BLaER1 treated with 17β-estradiol and CSF1 and Interleukin-3, amounts not matched to agents 10 nM and 100 nM (cell line): ENCODE measurements around the gene ATXN7L3.

Experiments used
- H3K27ac ChIP-seq, 11 experiments: shearing (Covaris generic); formaldehyde crosslinking; 2 replicates each; pipeline ENCODE4 v1.8.1; 2022
- H3K27me3 ChIP-seq, 11 experiments: shearing (Covaris generic); formaldehyde crosslinking; 2 replicates each; pipeline ENCODE4 v1.8.1; 2022
- H3K36me3 ChIP-seq, 11 experiments: shearing (Covaris generic); formaldehyde crosslinking; 2 replicates each; pipeline ENCODE4 v1.8.1; 2022
- H3K4me1 ChIP-seq, 10 experiments: shearing (Covaris generic); formaldehyde crosslinking; 2 replicates each; pipeline ENCODE4 v1.8.1; 2022
- H3K4me2 ChIP-seq, 11 experiments: shearing (Covaris generic); formaldehyde crosslinking; 2 replicates each; pipeline ENCODE4 v1.8.1; 2022
- H3K4me3 ChIP-seq, 10 experiments: shearing (Covaris generic); formaldehyde crosslinking; 2 replicates each; pipeline ENCODE4 v1.8.1; 2022
- H3K9ac ChIP-seq, 11 experiments: shearing (Covaris generic); formaldehyde crosslinking; 2 replicates each; pipeline ENCODE4 v1.8.1; 2022
- H3K9me3 ChIP-seq, 11 experiments: shearing (Covaris generic); formaldehyde crosslinking; replicated peaks in 1 of 11; 2 replicates each; pipeline ENCODE4 v1.8.1; 2022
- H4K20me1 ChIP-seq, 11 experiments: shearing (Covaris generic); formaldehyde crosslinking; 2 replicates each; pipeline ENCODE4 v1.8.1; 2022
- Cebpa-rat ChIP-seq, 11 experiments: shearing (Covaris generic); IDR thresholded peaks; 2 replicates each; pipeline ENCODE4 v1.8.1; 2022

Gene ATXN7L3

GRCh38 chr17:44219616-44220212 is 20.0 kb upstream of the ATXN7L3 start, which contains the start of gene UBTF:
TSS of gene UBTF (minus strand) at chr17:44219675. CDS start at chr17:44218229, 1,446 bp downstream.
- H3K4me3 ChIP-seq = peak within 1 kb of the TSS; percentile 70 to 100 (median 98)
- peaks cover 41 to 49% (median 46%) of the 10 kb centered on the region in 10 experiments for H3K4me1 ChIP-seq
- 0 out of 22 replicates have a peak, but pooled peaks cover 0 to under 1% (median 0%) of the 10 kb centered on the region in 11 experiments for H3K9me3 ChIP-seq
- no peak for TF ChIP-seq Cebpa-rat (IDR thresholded peaks at IDR 0.05)
- peaks cover 20 to 33% (median 27%) of the 10 kb centered on the region in 11 experiments for H3K36me3 ChIP-seq
- H4K20me1 ChIP-seq = peaks cover 25 to 36% (median 34%) of the 10 kb centered on the region in 11 experiments; a peak in 17 of 22 replicates
- H3K9ac ChIP-seq = peak within 1 kb of the TSS; percentile 94 to 100 (median 99)
- H3K4me2 ChIP-seq = peak within 1 kb of the TSS; percentile 71 to 97 (median 91)
- no peaks in the 10 kb centered on the region for H3K27me3 ChIP-seq
- H3K27ac ChIP-seq = peak within 1 kb of the TSS; percentile 82 to 100 (median 99)

GRCh38 chr17:44219108-44219615 is 19.5 kb upstream of the ATXN7L3 start:
- peaks cover 41 to 54% (median 49%) of the 10 kb centered on the region in 10 experiments for H3K4me1 ChIP-seq
- H3K4me2 ChIP-seq = peak overlapping the region in 10 of 11 experiments; percentile 3 to 61 (median 53); a peak in 16 of 22 replicates
- H3K9ac ChIP-seq = peak overlapping the region; percentile 94 to 100 (median 99)
- H3K4me3 ChIP-seq = peak overlapping the region; percentile 70 to 100 (median 98)
- H4K20me1 ChIP-seq = peaks cover 25 to 41% (median 40%) of the 10 kb centered on the region in 11 experiments; a peak in 17 of 22 replicates
- peaks cover 0 to 6% (median 0%) of the 10 kb centered on the region in 11 experiments; a peak in 4 of 22 replicates for H3K9me3 ChIP-seq
- no peaks in the 10 kb centered on the region for H3K27me3 ChIP-seq
- peaks cover 25 to 38% (median 33%) of the 10 kb centered on the region in 11 experiments for H3K36me3 ChIP-seq
- peak overlapping the region; percentile 82 to 100 (median 99) for H3K27ac ChIP-seq
- TF ChIP-seq Cebpa-rat (IDR thresholded peaks at IDR 0.05) = no peak

GRCh38 chr17:44218344-44219107 is 18.8 kb upstream of the ATXN7L3 start:
- H3K27me3 ChIP-seq = no peaks in the 10 kb centered on the region
- peaks cover 0 to 10% (median 0%) of the 10 kb centered on the region in 11 experiments; a peak in 4 of 22 replicates for H3K9me3 ChIP-seq
- H3K27ac ChIP-seq = peak overlapping the region; percentile 82 to 100 (median 99)
- H3K36me3 ChIP-seq = peaks cover 29 to 44% (median 39%) of the 10 kb centered on the region in 11 experiments
- H3K9ac ChIP-seq = peak overlapping the region; percentile 94 to 100 (median 99)
- H3K4me2 ChIP-seq = peak overlapping the region; percentile 95 to 100 (median 98)
- no peak for TF ChIP-seq Cebpa-rat (IDR thresholded peaks at IDR 0.05)
- H3K4me3 ChIP-seq = peak overlapping the region; percentile 70 to 100 (median 98)
- H3K4me1 ChIP-seq = peaks cover 41 to 60% (median 55%) of the 10 kb centered on the region in 10 experiments
- peaks cover 25 to 47% (median 46%) of the 10 kb centered on the region in 11 experiments; a peak in 17 of 22 replicates for H4K20me1 ChIP-seq

- Histone ChIP-seq H3K27ac (peak overlapping the region; percentile 44 to 100 (median 99); a peak in 21 of 22 replicates), H3K9ac (peak overlapping the region; percentile 82 to 100 (median 99)), H3K9me3 (peaks cover 0 to 10% (median 0%) of the 10 kb centered on the region in 11 experiments; a peak in 4 of 22 replicates), H4K20me1 (peaks cover 25 to 54% (median 53%) of the 10 kb centered on the region in 11 experiments; a peak in 17 of 22 replicates), H3K27me3 (no peaks in the 10 kb centered on the region), H3K4me1 (peaks cover 39 to 64% (median 60%) of the 10 kb centered on the region in 10 experiments), H3K36me3 (peaks cover 29 to 51% (median 46%) of the 10 kb centered on the region in 11 experiments), H3K4me3 (peak overlapping the region; percentile 70 to 100 (median 98)), H3K4me2 (peak overlapping the region; percentile 95 to 100 (median 98))
- TF ChIP-seq Cebpa-rat (IDR thresholded peaks at IDR 0.05) = no peak
These were observed 18.2 kb upstream of the ATXN7L3 start for GRCh38 chr17:44217738-44218343.

- no peak for TF ChIP-seq Cebpa-rat (IDR thresholded peaks at IDR 0.05)
- Histone ChIP-seq H3K9me3 (peaks cover 0 to 10% (median 0%) of the 10 kb centered on the region in 11 experiments; a peak in 4 of 22 replicates), H3K27ac (peak overlapping the region in 8 of 11 experiments; percentile 98 to 100 (median 99); a peak in 15 of 22 replicates), H3K4me1 (peaks cover 31 to 62% (median 58%) of the 10 kb centered on the region in 10 experiments), H3K4me2 (peak overlapping the region; percentile 95 to 100 (median 98)), H3K36me3 (peaks cover 29 to 61% (median 51%) of the 10 kb centered on the region in 11 experiments), H3K27me3 (no peaks in the 10 kb centered on the region), H3K4me3 (peak overlapping the region in 9 of 10 experiments; percentile 86 to 100 (median 98); a peak in 17 of 20 replicates), H4K20me1 (peaks cover 25 to 58% (median 57%) of the 10 kb centered on the region in 11 experiments; a peak in 17 of 22 replicates), H3K9ac (peak overlapping the region in 10 of 11 experiments; percentile 82 to 100 (median 99); a peak in 18 of 22 replicates)
These were observed 17.0 kb upstream of the ATXN7L3 start for GRCh38 chr17:44216694-44217093.

- Histone ChIP-seq H3K27me3 (no peaks in the 10 kb centered on the region), H3K27ac (peak overlapping the region in 8 of 11 experiments; percentile 98 to 100 (median 99); a peak in 13 of 22 replicates), H3K4me2 (peak overlapping the region; percentile 95 to 100 (median 98)), H3K9ac (peak overlapping the region in 10 of 11 experiments; percentile 4 to 100 (median 99); a peak in 17 of 22 replicates), H4K20me1 (peaks cover 25 to 63% (median 60%) of the 10 kb centered on the region in 11 experiments; a peak in 17 of 22 replicates), H3K36me3 (peaks cover 34 to 66% (median 56%) of the 10 kb centered on the region in 11 experiments), H3K9me3 (peaks cover 0 to 10% (median 0%) of the 10 kb centered on the region in 11 experiments; a peak in 4 of 22 replicates), H3K4me3 (peak overlapping the region in 8 of 10 experiments; percentile 88 to 100 (median 98); a peak in 15 of 20 replicates), H3K4me1 (peaks cover 37 to 67% (median 63%) of the 10 kb centered on the region in 10 experiments)
- no peak for TF ChIP-seq Cebpa-rat (IDR thresholded peaks at IDR 0.05)
These were observed 16.5 kb upstream of the ATXN7L3 start for GRCh38 chr17:44216173-44216572.

GRCh38 chr17:44214896-44215295 is 15.2 kb upstream of the ATXN7L3 start:
- TF ChIP-seq Cebpa-rat (IDR thresholded peaks at IDR 0.05) = no peak
- H3K27ac ChIP-seq = no peak overlapping the region
- no peaks in the 10 kb centered on the region for H3K27me3 ChIP-seq
- peaks cover 25 to 74% (median 69%) of the 10 kb centered on the region in 11 experiments; a peak in 17 of 22 replicates for H4K20me1 ChIP-seq
- peaks cover 48 to 79% (median 75%) of the 10 kb centered on the region in 10 experiments for H3K4me1 ChIP-seq
- peaks cover 0 to 10% (median 0%) of the 10 kb centered on the region in 11 experiments; a peak in 4 of 22 replicates for H3K9me3 ChIP-seq
- H3K4me2 ChIP-seq = peak overlapping the region in 4 of 11 experiments; percentile 31 to 98 (median 66); a peak in 4 of 22 replicates
- H3K36me3 ChIP-seq = peaks cover 41 to 76% (median 65%) of the 10 kb centered on the region in 11 experiments
- peak overlapping the region in 5 of 11 experiments; percentile 2 to 61 (median 36); a peak in 5 of 22 replicates for H3K9ac ChIP-seq
- no peak overlapping the region for H3K4me3 ChIP-seq
